ENCODE measurements around the gene INSM1. TPM values are rescaled to one million over a fixed set of nuclear protein-coding genes. Genes with fewer than 3 reads are reported as not detected.

Gene INSM1
- total RNA-seq, 1 donor from 2014 or later: not detected

GRCh38 chr20:20411836-20412235 lies 43.9 kb downstream of the INSM1 start:
- Histone ChIP-seq H3K27me3 (ENCODE audit: low read depth) (no peaks in the 10 kb centered on the region), H3K9me3 (no peaks in the 10 kb centered on the region), H3K4me1 (no peaks in the 10 kb centered on the region), H3K36me3 (peaks cover 16% of the 10 kb centered on the region), H3K27ac (no peak overlapping the region), H3K4me3 (no peak overlapping the region)
- TF ChIP-seq CTCF (IDR thresholded peaks at IDR 0.05): no peak
- DNase-seq (no peak), ATAC-seq (no peak)
- intact Hi-C loops (cut with DNase I): no loop called here

DNA sequence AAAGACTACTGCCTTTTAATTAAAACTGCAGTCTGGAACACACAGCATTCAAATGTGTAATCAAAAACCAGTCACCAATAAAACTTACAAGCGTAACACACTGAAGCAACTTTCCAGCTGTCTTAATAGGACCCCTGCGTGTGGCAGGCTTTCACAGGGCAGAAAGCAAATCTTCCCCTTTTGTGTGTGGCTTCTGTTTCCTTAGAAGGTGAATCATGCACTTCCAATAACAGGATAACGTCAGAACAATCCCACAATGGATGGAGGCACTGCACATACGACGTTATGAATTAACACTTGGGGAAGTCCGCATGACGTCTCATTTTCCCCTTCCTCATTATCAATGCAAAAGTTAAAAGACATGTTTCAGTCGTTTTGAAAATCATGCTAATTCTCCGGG lies 44.8 kb downstream of the INSM1 start:
- ATAC-seq (no peak), DNase-seq (no peak)
- Histone ChIP-seq H3K9me3 (no peaks in the 10 kb centered on the region), H3K36me3 (peaks cover 21% of the 10 kb centered on the region), H3K4me1 (no peaks in the 10 kb centered on the region), H3K4me3 (no peak overlapping the region), H3K27ac (no peak overlapping the region), H3K27me3 (ENCODE audit: low read depth) (no peaks in the 10 kb centered on the region)
- TF ChIP-seq CTCF (IDR thresholded peaks at IDR 0.05): no peak
- intact Hi-C loops (cut with DNase I): no loop called here

GRCh38 chr20:20413810-20414281 lies 45.9 kb downstream of the INSM1 start:
- H3K4me1 ChIP-seq: no peaks in the 10 kb centered on the region
- H3K27me3 ChIP-seq (ENCODE audit: low read depth): no peaks in the 10 kb centered on the region
- no peak for ATAC-seq
- TF ChIP-seq CTCF (IDR thresholded peaks at IDR 0.05): no peak
- peaks cover 31% of the 10 kb centered on the region for H3K36me3 ChIP-seq
- H3K27ac ChIP-seq: no peak overlapping the region
- DNase-seq: no peak
- H3K4me3 ChIP-seq: no peak overlapping the region
- H3K9me3 ChIP-seq: no peaks in the 10 kb centered on the region
- intact Hi-C loops (cut with DNase I): no loop called here

DNA sequence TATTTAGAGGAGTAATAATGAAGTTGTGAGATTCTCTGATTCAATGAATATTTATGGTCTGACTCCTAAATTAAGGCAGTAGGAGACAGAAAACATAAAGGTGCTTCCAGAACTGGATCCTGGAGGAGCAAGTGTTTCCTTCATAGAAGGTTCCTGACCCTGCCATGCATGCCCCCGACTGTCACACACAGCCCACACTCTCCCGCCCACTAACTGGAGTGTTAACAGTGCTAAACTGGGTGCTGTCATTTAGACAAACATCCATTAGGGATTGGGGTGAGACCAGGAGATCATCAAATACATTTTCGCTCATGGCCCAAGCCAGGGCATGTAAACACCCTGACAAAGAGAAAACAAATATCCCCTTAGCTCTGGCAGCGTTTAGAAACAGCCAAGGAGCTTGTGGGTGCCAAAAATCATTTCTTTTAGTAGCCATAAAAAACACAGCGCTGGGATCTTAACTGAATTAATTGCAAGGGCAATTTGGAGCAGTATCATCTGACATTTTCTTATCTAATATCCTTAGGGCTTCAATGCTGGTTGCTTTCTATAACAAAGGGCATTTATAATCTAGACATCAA lies 46.8 kb downstream of the INSM1 start:
- H3K4me1 ChIP-seq: no peaks in the 10 kb centered on the region
- intact Hi-C loops (cut with DNase I): no loop called here
- no peak for ATAC-seq

DNA sequence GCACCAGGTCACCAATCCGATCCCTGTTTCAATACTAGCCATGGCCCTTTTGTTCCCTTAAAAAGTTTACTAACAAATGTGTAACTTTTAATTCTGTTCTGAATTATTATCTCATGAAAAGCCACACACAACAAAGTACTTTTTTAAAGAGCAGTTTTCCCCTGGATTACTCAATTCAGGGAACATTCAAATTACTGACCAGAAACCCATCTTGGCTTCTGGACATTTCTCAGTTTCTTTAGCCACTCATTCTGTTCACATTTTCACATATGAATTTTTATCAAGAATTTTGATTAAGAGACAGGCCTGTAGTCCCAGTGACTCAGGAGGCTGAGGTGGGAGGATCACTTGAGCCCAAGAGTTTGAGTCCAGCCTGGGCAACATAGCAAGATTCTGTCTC lies 47.4 kb downstream of the INSM1 start:
- intact Hi-C loops (cut with DNase I): no loop called here
- Histone ChIP-seq H3K36me3 (peaks cover 31% of the 10 kb centered on the region), H3K27me3 (ENCODE audit: low read depth) (no peaks in the 10 kb centered on the region), H3K27ac (no peak overlapping the region), H3K9me3 (no peaks in the 10 kb centered on the region), H3K4me1 (no peaks in the 10 kb centered on the region), H3K4me3 (no peak overlapping the region)
- ATAC-seq (no peak), DNase-seq (no peak)
- TF ChIP-seq CTCF (IDR thresholded peaks at IDR 0.05): no peak

More for the DNA sequence above, 46.8 kb downstream of the INSM1 start:
- H3K27ac ChIP-seq: no peak overlapping the region
- H3K36me3 ChIP-seq: peaks cover 31% of the 10 kb centered on the region
- DNase-seq: no peak
- no peak overlapping the region for H3K4me3 ChIP-seq
- H3K27me3 ChIP-seq (ENCODE audit: low read depth): no peaks in the 10 kb centered on the region
- no peaks in the 10 kb centered on the region for H3K9me3 ChIP-seq
- TF ChIP-seq CTCF (IDR thresholded peaks at IDR 0.05): no peak

All from lower lobe of right lung (tissue), 2 donors.